Glutamatergic neuron (in vitro differentiated cells): ENCODE data around the gene KIDINS220. TPM values are rescaled to one million over a fixed set of nuclear protein-coding genes. Genes with fewer than 3 reads are reported as not detected.

Experiments
- DNase-seq: peaks from one replicate; pipeline ENCODE4 v3.0.0; 2022
- H3K27ac Mint-ChIP-seq: one replicate; pipeline ENCODE4 v1.8.0; 2020; ENCODE audit warnings: mild to moderate bottlenecking, mixed read lengths, inconsistent platforms; ENCODE audit not compliant: unreplicated experiment
- H3K27me3 Mint-ChIP-seq: one replicate; pipeline ENCODE4 v1.8.0; 2020; ENCODE audit warnings: mild to moderate bottlenecking, moderate library complexity, mixed read lengths, inconsistent platforms; ENCODE audit not compliant: unreplicated experiment
- H3K36me3 Mint-ChIP-seq: one replicate; pipeline ENCODE4 v1.8.0; 2020; ENCODE audit warnings: mild to moderate bottlenecking, mixed read lengths, inconsistent platforms; ENCODE audit not compliant: unreplicated experiment
- H3K4me1 Mint-ChIP-seq: one replicate; pipeline ENCODE4 v1.8.0; 2020; ENCODE audit warnings: mild to moderate bottlenecking, low read depth, mixed read lengths, inconsistent platforms; ENCODE audit not compliant: unreplicated experiment
- H3K4me3 Mint-ChIP-seq: one replicate; pipeline ENCODE4 v1.8.0; 2020; ENCODE audit warnings: mild to moderate bottlenecking, mixed read lengths, inconsistent platforms; ENCODE audit not compliant: unreplicated experiment
- H3K9me3 Mint-ChIP-seq: one replicate; pipeline ENCODE4 v1.8.0; 2020; ENCODE audit warnings: mild to moderate bottlenecking, moderate library complexity, mixed read lengths, inconsistent platforms; ENCODE audit not compliant: unreplicated experiment
- total RNA-seq: library from RNA; stranded (reverse); fragmentation: NEBNext Ultra II Directional; extraction: Animal tissue kit (Norgen Biotek cat#: 25700); gene quantifications from one replicate; pipeline ENCODE4 v1.2.1, GENCODE V29; 2021; ENCODE audit not compliant: unreplicated experiment
- TF ChIP-seq, protein P1 (sequence below): fragments of 200-600 bp; sonication (generic); IDR thresholded peaks from one replicate; pipeline ENCODE4 v1.5.0; 2021; ENCODE audit not compliant: partially characterized antibody, unreplicated experiment

KIDINS220 gene
- total RNA-seq, 1 donor from 2014 or later: 188 TPM

DNA sequence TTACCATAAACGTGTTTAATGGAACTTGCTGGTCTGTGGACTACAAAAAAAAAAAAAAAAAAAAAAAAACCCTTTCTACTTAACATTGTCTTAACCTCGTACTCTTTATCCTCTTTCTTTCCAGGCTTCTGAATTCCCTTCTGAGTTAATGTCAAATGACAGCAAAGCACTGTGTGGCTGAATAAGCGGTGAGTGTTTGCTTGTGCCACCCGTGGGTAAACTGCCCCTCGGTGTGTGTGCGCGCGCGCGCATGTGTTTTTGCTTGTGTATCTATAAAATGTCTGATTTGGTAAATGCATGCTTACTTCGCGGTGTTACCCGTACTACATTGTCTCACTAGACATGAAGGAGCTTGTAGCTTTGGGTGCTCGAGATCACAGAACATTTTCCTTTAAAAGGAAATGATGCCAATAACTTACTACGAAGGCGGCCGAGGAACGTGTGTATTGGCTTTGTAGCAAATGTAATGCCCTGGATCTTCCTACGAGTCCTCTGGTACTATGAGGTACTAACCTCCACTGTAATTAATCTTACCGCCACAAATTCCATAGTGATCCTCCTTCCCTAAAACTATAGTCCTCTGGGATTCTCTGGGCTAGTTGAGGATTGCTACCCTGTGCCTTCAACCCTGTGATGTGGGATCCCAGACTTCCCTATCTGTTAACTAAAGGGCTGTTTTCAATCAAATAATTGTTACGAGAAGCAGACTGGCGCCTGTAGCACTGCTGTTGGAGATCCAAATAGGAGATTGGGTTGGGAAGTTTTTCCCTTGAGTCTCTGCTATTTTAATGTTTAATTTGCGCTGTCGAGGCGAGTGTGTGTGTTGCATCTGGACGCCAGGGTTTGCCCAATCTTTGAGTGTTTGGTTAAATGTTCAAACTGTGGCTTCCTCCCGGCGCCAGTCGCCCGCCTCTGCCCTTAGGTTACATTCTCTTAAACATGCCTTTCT, 154.4 kb downstream of the KIDINS220 start:
- H3K36me3 Mint-ChIP-seq: no peaks in the 10 kb centered on the region
- no peak for DNase-seq

DNA sequence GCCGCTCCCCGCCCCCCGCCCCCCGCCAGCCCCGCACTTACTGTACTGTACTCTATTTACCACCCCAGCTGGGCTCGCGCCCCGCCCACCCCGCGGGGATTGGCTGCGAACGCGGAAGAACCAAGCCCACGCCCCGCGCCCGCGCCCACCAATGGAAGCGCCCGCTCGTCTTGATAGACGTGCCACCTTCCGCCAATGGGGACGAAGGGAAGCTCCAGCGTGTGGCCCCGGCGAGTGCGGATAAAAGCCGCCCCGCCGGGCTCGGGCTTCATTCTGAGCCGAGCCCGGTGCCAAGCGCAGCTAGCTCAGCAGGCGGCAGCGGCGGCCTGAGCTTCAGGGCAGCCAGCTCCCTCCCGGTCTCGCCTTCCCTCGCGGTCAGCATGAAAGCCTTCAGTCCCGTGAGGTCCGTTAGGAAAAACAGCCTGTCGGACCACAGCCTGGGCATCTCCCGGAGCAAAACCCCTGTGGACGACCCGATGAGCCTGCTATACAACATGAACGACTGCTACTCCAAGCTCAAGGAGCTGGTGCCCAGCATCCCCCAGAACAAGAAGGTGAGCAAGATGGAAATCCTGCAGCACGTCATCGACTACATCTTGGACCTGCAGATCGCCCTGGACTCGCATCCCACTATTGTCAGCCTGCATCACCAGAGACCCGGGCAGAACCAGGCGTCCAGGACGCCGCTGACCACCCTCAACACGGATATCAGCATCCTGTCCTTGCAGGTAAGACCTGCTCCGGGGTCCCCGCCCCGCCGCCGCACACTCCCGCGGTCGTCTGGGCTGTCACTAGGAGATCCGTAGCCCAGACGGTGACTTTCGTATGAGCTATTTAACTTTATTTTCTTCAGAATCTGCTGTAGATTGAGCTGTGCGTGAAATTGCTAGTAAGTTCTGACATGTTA, 155.4 kb downstream of the KIDINS220 start, which contains the start of gene ID2:
ID2 (plus strand) TSS at position 271 of the 907 bp plus-strand sequence; CDS start at position 381, 110 bp downstream.
- TF ChIP-seq, protein P1, sequence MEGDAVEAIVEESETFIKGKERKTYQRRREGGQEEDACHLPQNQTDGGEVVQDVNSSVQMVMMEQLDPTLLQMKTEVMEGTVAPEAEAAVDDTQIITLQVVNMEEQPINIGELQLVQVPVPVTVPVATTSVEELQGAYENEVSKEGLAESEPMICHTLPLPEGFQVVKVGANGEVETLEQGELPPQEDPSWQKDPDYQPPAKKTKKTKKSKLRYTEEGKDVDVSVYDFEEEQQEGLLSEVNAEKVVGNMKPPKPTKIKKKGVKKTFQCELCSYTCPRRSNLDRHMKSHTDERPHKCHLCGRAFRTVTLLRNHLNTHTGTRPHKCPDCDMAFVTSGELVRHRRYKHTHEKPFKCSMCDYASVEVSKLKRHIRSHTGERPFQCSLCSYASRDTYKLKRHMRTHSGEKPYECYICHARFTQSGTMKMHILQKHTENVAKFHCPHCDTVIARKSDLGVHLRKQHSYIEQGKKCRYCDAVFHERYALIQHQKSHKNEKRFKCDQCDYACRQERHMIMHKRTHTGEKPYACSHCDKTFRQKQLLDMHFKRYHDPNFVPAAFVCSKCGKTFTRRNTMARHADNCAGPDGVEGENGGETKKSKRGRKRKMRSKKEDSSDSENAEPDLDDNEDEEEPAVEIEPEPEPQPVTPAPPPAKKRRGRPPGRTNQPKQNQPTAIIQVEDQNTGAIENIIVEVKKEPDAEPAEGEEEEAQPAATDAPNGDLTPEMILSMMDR: no peak
- H3K9me3 Mint-ChIP-seq: peaks cover 12% of the 10 kb centered on the region
- no peaks in the 10 kb centered on the region for H3K36me3 Mint-ChIP-seq
- peaks cover 19% of the 10 kb centered on the region for H3K4me1 Mint-ChIP-seq
- peak within 1 kb of the TSS; percentile 85 for H3K27ac Mint-ChIP-seq
- H3K4me3 Mint-ChIP-seq: peak within 1 kb of the TSS; percentile 98
- H3K27me3 Mint-ChIP-seq: peaks cover 7% of the 10 kb centered on the region
- DNase-seq: peak; percentile 99

More for the DNA sequence above, 154.4 kb downstream of the KIDINS220 start:
- Mint-ChIP-seq H3K4me3 (peak overlapping the region; percentile 98), H3K4me1 (peaks cover 16% of the 10 kb centered on the region), H3K27ac (peak overlapping the region; percentile 85), H3K27me3 (peaks cover 7% of the 10 kb centered on the region), H3K9me3 (peaks cover 12% of the 10 kb centered on the region)
- TF ChIP-seq, protein P1: no peak

DNA sequence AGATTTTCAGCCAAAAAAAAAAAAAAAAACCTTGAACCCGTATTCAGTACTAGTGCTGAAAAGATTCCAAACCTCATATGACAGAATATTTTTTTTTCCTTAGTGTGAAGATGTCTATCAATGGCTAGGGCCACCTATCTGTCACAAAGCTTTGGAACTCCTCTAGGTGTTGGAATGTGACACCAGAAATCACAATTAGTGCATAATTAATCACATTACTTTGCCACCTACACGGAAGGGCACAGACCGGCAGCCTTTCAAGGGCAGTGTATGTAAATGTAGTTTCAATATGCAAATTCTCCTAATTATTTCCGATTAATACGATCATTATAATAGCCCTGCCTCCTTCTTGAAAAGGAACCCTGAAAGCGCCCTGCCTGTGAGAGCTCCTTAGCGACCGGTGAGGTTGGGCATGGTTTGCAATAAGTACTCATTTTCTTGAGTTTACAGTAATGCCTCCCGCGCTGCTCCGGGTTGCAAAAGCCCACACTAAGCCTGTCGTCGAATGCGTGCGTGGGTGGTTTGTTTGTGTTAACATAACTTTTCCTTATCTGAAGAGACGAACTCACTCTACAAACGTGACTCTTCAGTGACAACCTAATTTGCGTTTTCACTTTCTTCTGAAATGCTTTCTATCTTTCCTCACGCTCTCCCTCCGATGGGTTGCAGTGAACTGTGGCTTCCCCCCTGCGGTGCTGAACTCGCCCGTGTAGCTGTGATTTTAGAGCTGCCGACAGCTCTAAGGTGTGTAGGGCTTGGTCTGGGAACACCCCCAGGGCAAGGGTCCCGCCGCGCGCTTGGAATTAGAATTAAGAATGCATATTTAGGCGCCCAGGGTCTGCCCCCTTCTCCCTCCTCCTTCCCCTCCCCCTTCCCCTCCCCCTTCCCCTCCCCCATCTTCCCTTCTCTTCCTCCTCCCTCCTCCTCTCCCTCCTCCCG, 156.3 kb downstream of the KIDINS220 start:
- H3K36me3 Mint-ChIP-seq: no peaks in the 10 kb centered on the region
- peaks cover 19% of the 10 kb centered on the region for H3K4me1 Mint-ChIP-seq
- peaks cover 7% of the 10 kb centered on the region for H3K27me3 Mint-ChIP-seq
- H3K9me3 Mint-ChIP-seq: peaks cover 12% of the 10 kb centered on the region
- H3K4me3 Mint-ChIP-seq: peak overlapping the region; percentile 86
- TF ChIP-seq, protein P1: no peak
- H3K27ac Mint-ChIP-seq: no peak overlapping the region
- DNase-seq: peak; percentile 60

DNA sequence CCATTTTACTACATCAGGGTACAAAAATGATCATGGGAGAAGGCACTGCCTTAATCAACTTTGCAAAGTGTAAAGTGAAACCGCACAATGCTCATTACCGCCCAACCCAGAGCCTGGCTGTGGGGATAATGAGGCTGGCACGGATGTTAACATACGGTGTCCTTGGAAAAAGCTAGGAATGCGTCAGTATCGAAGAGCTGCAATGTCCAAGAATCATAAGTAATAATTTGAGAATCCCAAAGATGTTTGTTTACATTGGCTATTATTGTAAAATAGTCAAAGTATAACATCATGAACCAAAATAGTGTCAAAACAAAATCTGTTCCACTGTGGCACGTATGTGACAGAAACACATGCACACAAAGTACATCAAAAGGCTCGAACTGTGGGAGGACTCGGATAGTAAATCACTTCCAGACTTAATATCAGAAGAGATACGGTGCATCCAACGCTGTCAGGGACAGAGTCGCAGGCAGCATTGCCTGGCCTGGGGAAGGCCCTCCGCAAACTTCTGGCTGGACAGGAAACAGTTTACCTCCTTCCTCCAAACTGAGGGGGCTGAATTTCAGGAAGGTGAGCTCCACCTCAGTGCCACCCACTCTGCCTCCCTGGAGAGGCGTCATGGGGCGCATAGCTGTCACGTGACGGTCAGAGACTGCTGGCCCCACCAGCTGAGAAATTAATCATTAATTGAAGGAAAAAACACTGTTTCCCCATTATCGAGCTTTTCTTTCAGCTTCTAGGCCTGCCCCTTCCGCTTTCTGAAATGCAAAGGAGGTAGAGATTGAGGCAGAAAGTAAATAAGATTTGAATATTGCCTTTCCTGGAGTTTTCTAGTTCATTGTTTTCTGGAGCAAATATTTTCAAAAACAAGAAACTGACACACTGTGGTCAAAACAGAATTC, 157.3 kb downstream of the KIDINS220 start:
- Mint-ChIP-seq H3K9me3 (peaks cover 12% of the 10 kb centered on the region), H3K4me3 (peak overlapping the region; percentile 83), H3K27me3 (peaks cover 11% of the 10 kb centered on the region), H3K27ac (no peak overlapping the region), H3K4me1 (peaks cover 19% of the 10 kb centered on the region), H3K36me3 (peaks cover 7% of the 10 kb centered on the region)
- TF ChIP-seq, protein P1: no peak
- DNase-seq: no peak
